WERI-Rb-1 (cell line): ENCODE results near the gene PAH.
A peak's percentile ranks its signal among the peaks of the same experiment; 100 is the strongest.

Experiments
- DNase-seq: peaks from one replicate; pipeline ENCODE4 v3.0.0-alpha.2; 2020
- H3K27ac ChIP-seq: fragments of 250-450 bp; sonication (Bioruptor Pico); 2 replicates; pipeline ENCODE4 v1.5.1; 2020; ENCODE audit warnings: mild to moderate bottlenecking, moderate library complexity
- H3K27me3 ChIP-seq: fragments of 250-450 bp; sonication (Bioruptor Pico); 2 replicates; pipeline ENCODE4 v1.5.1; 2021; ENCODE audit warnings: mild to moderate bottlenecking, low read depth, moderate library complexity; ENCODE audit not compliant: insufficient read depth, severe bottlenecking
- H3K36me3 ChIP-seq: fragments of 250-450 bp; sonication (Bioruptor Pico); 2 replicates; pipeline ENCODE4 v1.5.1; 2020; ENCODE audit warnings: mild to moderate bottlenecking, moderate library complexity
- H3K4me3 ChIP-seq: 2 replicates; pipeline ENCODE4 v1.5.1; 2011; ENCODE audit warnings: low read depth, mild to moderate bottlenecking, control low read depth, low read length
- H3K9me3 ChIP-seq: fragments of 250-450 bp; sonication (Bioruptor Pico); 2 replicates; pipeline ENCODE4 v1.5.1; 2021; ENCODE audit warnings: mild to moderate bottlenecking, moderate library complexity; ENCODE audit not compliant: severe bottlenecking
- TF ChIP-seq, protein P1 (sequence below): IDR thresholded peaks from 2 replicates; pipeline ENCODE4 v1.5.1; 2011; ENCODE audit warnings: low read depth, mild to moderate bottlenecking, control low read depth, inconsistent platforms, low read length

Gene PAH

DNA sequence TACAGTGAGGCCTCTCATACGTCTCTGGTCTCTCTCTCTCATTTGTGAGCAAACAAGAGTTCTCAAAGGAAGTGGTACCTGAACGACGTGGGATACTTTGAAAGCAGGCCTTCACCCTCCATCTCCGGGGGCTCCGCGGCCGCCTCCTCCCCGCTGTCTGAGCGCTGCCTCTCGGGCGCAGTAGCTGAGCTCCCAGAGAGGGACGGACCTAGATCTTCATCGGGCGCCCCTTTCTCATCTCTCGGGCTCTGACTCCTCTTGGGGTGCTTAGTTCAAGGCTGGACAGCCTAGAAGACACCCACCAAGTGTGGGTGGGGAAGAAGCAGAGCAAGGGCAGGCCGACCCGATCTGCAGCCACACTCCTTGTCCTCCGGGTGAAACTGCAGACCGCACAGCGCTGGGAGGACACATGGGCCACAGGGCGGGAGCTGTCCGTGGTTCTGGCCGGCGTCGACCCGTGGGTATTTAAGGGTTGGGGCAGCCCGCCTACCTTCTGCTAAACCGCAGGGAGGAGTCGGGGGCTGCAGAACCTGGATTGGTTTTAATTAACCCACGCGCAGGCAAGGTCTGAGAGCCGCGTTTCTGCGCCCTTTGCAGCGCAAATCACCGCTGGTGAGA is 92.7 kb downstream of the PAH start:
- TF ChIP-seq, protein P1, sequence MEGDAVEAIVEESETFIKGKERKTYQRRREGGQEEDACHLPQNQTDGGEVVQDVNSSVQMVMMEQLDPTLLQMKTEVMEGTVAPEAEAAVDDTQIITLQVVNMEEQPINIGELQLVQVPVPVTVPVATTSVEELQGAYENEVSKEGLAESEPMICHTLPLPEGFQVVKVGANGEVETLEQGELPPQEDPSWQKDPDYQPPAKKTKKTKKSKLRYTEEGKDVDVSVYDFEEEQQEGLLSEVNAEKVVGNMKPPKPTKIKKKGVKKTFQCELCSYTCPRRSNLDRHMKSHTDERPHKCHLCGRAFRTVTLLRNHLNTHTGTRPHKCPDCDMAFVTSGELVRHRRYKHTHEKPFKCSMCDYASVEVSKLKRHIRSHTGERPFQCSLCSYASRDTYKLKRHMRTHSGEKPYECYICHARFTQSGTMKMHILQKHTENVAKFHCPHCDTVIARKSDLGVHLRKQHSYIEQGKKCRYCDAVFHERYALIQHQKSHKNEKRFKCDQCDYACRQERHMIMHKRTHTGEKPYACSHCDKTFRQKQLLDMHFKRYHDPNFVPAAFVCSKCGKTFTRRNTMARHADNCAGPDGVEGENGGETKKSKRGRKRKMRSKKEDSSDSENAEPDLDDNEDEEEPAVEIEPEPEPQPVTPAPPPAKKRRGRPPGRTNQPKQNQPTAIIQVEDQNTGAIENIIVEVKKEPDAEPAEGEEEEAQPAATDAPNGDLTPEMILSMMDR, result no peak

DNA sequence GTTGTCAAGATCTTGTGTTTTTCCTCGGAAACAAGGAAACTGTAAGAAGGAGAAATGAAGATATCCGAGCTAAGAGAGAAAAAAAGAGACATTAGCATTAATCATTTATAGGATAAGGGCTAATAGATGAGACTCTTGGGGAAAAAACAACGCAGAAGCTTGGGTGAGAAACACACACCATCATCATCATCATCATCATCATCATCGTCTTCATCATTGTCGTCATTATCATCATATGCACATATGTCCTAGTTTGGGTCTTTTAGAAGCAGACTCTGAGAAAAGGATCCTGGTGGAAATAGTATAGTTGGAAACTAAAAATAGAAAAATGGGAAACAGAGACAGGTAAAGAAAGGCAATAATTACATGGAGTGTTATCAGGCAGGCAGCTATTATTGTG is 95.9 kb downstream of the PAH start:
- H3K36me3 ChIP-seq, result no peaks in the 10 kb centered on the region
- DNase-seq, result no peak
- no peaks in the 10 kb centered on the region for H3K9me3 ChIP-seq
- no peaks in the 10 kb centered on the region for H3K27me3 ChIP-seq
- no peak overlapping the region for H3K27ac ChIP-seq
- H3K4me3 ChIP-seq, result no peak overlapping the region
- TF ChIP-seq, protein P1, result no peak

More for the DNA sequence above, 92.7 kb downstream of the PAH start:
- H3K27ac ChIP-seq, result no peak overlapping the region
- H3K36me3 ChIP-seq, result no peaks in the 10 kb centered on the region
- DNase-seq, result no peak
- no peaks in the 10 kb centered on the region for H3K27me3 ChIP-seq
- H3K9me3 ChIP-seq, result no peaks in the 10 kb centered on the region
- H3K4me3 ChIP-seq, result no peak overlapping the region

DNA sequence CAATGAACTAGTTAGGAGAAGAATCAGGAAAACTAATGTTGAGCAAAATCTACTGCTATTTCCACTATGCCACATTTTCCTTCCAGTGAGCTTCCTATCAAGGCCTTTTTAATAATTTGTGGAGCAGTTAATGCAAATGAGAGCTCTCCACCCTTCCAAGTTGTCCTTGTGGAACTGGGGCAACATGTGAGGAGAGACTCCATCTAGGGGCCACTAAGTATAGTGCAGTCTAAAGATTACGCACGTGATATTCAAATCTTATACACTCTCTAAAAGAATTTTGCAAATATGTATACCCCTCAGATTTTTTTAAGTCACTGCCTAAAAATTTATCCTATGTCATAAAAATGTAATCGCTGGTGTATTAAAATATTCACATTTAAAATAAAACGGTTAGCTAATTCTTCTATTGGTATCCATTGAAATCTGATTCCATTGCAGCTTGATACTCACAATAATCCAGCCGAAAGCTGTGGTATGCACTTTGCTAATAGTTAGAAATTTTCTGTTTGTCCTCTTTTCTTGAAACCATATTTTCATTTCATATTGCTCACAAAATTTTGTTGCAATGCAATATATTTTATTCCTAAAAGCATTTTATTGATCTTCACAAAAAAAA is 100.1 kb downstream of the PAH start:
- DNase-seq, result no peak
- TF ChIP-seq, protein P1, result peak; percentile 62
- Histone ChIP-seq H3K27me3 (no peaks in the 10 kb centered on the region), H3K4me3 (no peak overlapping the region), H3K9me3 (no peaks in the 10 kb centered on the region), H3K36me3 (no peaks in the 10 kb centered on the region), H3K27ac (no peak overlapping the region)

DNA sequence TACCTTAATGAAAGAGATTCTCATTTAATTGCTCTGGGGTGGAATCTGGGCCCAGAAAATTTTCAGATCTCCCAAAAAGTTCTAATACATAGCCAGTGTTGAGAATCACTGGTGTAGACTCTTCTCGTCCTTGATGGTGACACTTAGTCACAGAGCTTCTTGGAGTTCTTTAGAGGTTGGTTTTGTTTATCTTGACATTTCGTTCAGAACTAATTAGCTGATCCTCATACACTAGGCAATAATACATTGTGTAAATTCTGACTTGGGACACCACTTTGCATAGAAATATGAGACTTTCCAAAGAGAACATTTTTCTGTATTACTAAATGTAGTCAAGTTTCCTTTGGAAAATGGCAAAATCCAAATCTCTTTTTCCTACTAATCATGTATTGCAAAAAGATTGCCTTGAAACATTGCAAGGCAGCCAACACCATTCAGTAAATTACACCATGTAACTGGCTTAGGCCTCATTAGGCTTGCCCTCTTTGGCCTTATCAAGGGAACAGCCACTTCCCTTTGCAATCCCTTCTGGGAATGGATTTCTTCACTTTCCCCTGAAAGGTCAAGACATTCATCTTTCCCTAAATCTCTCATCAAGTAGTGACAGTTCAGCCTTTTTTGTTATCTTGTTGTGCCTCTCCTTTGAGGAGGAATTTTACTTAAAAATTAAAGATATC is 102.2 kb downstream of the PAH start:
- TF ChIP-seq, protein P1, result no peak
- Histone ChIP-seq H3K27me3 (no peaks in the 10 kb centered on the region), H3K9me3 (no peaks in the 10 kb centered on the region), H3K36me3 (no peaks in the 10 kb centered on the region), H3K27ac (no peak overlapping the region), H3K4me3 (no peak overlapping the region)
- no peak for DNase-seq

DNA sequence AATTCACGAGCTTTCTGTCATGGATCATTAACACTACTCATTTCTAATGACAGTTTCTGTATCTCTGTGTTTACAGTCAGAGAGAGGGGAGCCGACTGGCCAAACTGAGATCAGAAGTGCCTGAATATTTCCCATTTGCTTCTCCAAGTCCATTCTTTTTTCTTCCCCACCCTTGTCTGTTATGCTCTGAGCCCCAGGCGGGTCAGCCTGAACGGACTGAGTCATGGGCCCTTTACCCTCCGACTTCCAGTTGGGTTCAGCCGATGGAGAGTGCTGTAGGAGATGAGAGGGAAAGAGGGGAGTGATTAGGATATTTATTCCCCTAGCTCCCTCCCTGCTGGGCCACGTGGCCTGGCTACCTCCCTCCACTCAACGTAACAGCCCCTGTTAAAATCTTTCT is 104.7 kb downstream of the PAH start:
- no peak for DNase-seq
- Histone ChIP-seq H3K27me3 (no peaks in the 10 kb centered on the region), H3K9me3 (no peaks in the 10 kb centered on the region), H3K4me3 (no peak overlapping the region), H3K36me3 (no peaks in the 10 kb centered on the region), H3K27ac (no peak overlapping the region)
- TF ChIP-seq, protein P1, result no peak
